ENCODE data around the gene GTF2A1L.

Gene GTF2A1L

GRCh38 chr2:48712151-48712550 lies 94.5 kb downstream of the GTF2A1L start:
- ChIA-PET POLR2A (no interaction called here), CTCF (no interaction called here)
- H3K4me3 ChIP-seq (ENCODE audit: low read depth, low read length), result no peak overlapping the region
- TF ChIP-seq CTCF (IDR thresholded peaks at IDR 0.05; ENCODE audit: insufficient read depth, low read length, missing control alignments), result no peak
- no peak for DNase-seq (ENCODE audit: low read depth, low spot score)

GRCh38 chr2:48713647-48714046 lies 96.0 kb downstream of the GTF2A1L start:
- DNase-seq (ENCODE audit: low read depth, low spot score), result no peak
- CTCF ChIA-PET, result no interaction called here
- POLR2A ChIA-PET, result no interaction called here
- TF ChIP-seq CTCF (IDR thresholded peaks at IDR 0.05; ENCODE audit: insufficient read depth, low read length, missing control alignments), result no peak
- no peak overlapping the region for H3K4me3 ChIP-seq (ENCODE audit: low read depth, low read length)

- POLR2A ChIA-PET, result no interaction called here
Measured at GRCh38 chr2:48714245-48714644, 96.6 kb downstream of the GTF2A1L start.

GRCh38 chr2:48715042-48715899 lies 97.6 kb downstream of the GTF2A1L start:
- TF ChIP-seq CTCF (IDR thresholded peaks at IDR 0.05; ENCODE audit: insufficient read depth, low read length, missing control alignments), result no peak
- ChIA-PET POLR2A (interaction anchor here (0.7 kb wide), 1 partner anchor 34 kb away, joined by 3 read pairs; no protein-coding TSS in a partner anchor), CTCF (no interaction called here)
- no peak for DNase-seq (ENCODE audit: low read depth, low spot score)
- no peak overlapping the region for H3K4me3 ChIP-seq (ENCODE audit: low read depth, low read length)

More at GRCh38 chr2:48714245-48714644, 96.6 kb downstream of the GTF2A1L start:
- no peak overlapping the region for H3K4me3 ChIP-seq (ENCODE audit: low read depth, low read length)
- no peak for TF ChIP-seq CTCF (IDR thresholded peaks at IDR 0.05; ENCODE audit: insufficient read depth, low read length, missing control alignments)
- CTCF ChIA-PET, result no interaction called here
- no peak for DNase-seq (ENCODE audit: low read depth, low spot score)

- CTCF ChIA-PET, result no interaction called here
- H3K4me3 ChIP-seq (ENCODE audit: low read depth, low read length), result no peak overlapping the region
- DNase-seq (ENCODE audit: low read depth, low spot score), result no peak
- POLR2A ChIA-PET, result interaction anchor here (0.7 kb wide), 1 partner anchor 33 kb away, joined by 3 read pairs; no protein-coding TSS in a partner anchor
- TF ChIP-seq CTCF (IDR thresholded peaks at IDR 0.05; ENCODE audit: insufficient read depth, low read length, missing control alignments), result no peak
Measured at GRCh38 chr2:48715956-48716355, 98.3 kb downstream of the GTF2A1L start.

- ChIA-PET CTCF (no interaction called here), POLR2A (no interaction called here)
- H3K4me3 ChIP-seq (ENCODE audit: low read depth, low read length), result no peak overlapping the region
- DNase-seq (ENCODE audit: low read depth, low spot score), result no peak
- TF ChIP-seq CTCF (IDR thresholded peaks at IDR 0.05; ENCODE audit: insufficient read depth, low read length, missing control alignments), result no peak
Measured at GRCh38 chr2:48717846-48718245, 100.2 kb downstream of the GTF2A1L start.

Measured in AG04449 (cell line).